PC-3 (cell line): ENCODE measurements around the gene PPP1R2. TPM values are rescaled to one million over a fixed set of nuclear protein-coding genes. Genes with fewer than 3 reads are reported as not detected.
"Not testable (repeated sequence)": the region's sequence is repeated elsewhere in the genome, so short reads cannot be mapped to it uniquely, and the experiment has no call there.

Source experiments
- ATAC-seq: fragments of 200-7000 bp; cut with Tn5 transposase; 2 replicates; pipeline ENCODE4 v1.9.1; 2020; ENCODE audit warnings: mild to moderate bottlenecking, moderate library complexity
- BruUV-seq: library from RNA; stranded (reverse); fragments of 400-500 nt; replicated peaks from 2 replicates; lab custom pipeline; 2021; lab: Mats Ljungman, UMichigan
- CTCF ChIA-PET: fragments of 300-600 bp; sonication (Branson Sonifier 250); formaldehyde crosslinking; loops from one replicate; lab custom pipeline; 2022; ENCODE audit warnings: antibody characterized with exemption; lab: Charles Lee
- POLR2A ChIA-PET: fragments of 300-600 bp; sonication (Branson Sonifier 250); formaldehyde crosslinking; loops from one replicate; lab custom pipeline; 2022; ENCODE audit warnings: antibody characterized with exemption; ENCODE audit not compliant: unreplicated experiment; lab: Charles Lee
- DNase-seq: peaks from one replicate; pipeline ENCODE4 v3.0.0-alpha.2; 2015
- H2AFZ ChIP-seq: fragments of 300-600 bp; sonication (generic); 2 replicates; pipeline ENCODE4 v1.6.0; 2016; ENCODE audit warnings: antibody characterized with exemption, low read length
- H3F3A ChIP-seq: fragments of 300-600 bp; sonication (generic); one replicate; pipeline ENCODE4 v1.6.0; 2017; ENCODE audit warnings: antibody characterized with exemption, low read length, control low read depth, mild to moderate bottlenecking; ENCODE audit not compliant: unreplicated experiment
- H3K27ac ChIP-seq: fragments of 300-600 bp; sonication (generic); 2 replicates; pipeline ENCODE4 v1.5.1; 2016; ENCODE audit warnings: mild to moderate bottlenecking, low read length
- H3K27me3 ChIP-seq: fragments of 300-600 bp; sonication (generic); 2 replicates; pipeline ENCODE4 v1.6.1; 2016; ENCODE audit warnings: low read length, mixed read lengths
- H3K36me3 ChIP-seq: fragments of 300-600 bp; sonication (generic); 2 replicates; pipeline ENCODE4 v1.6.1; 2016; ENCODE audit warnings: low read depth, mixed run types, low read length, mixed read lengths
- H3K4me1 ChIP-seq: fragments of 300-600 bp; sonication (generic); 2 replicates; pipeline ENCODE4 v1.5.1; 2016; ENCODE audit warnings: low read length; ENCODE audit not compliant: insufficient read depth
- H3K4me2 ChIP-seq: fragments of 300-600 bp; sonication (generic); 2 replicates; pipeline ENCODE4 v1.6.0; 2016; ENCODE audit warnings: low read length
- H3K4me3 ChIP-seq: fragments of 300-600 bp; sonication (generic); 2 replicates; pipeline ENCODE4 v1.5.1; 2016; ENCODE audit warnings: mild to moderate bottlenecking, low read length, mixed read lengths
- H3K79me2 ChIP-seq: fragments of 300-600 bp; sonication (generic); 2 replicates; pipeline ENCODE4 v1.6.1; 2017; ENCODE audit warnings: low read length, mixed read lengths
- H3K9ac ChIP-seq: fragments of 300-600 bp; sonication (generic); 2 replicates; pipeline ENCODE4 v1.6.0; 2016; ENCODE audit warnings: mild to moderate bottlenecking, low read length
- H3K9me2 ChIP-seq: fragments of 300-600 bp; sonication (generic); replicated peaks from 2 replicates; pipeline ENCODE4 v1.6.1; 2016; ENCODE audit warnings: mixed run types, low read length, mixed read lengths
- H3K9me3 ChIP-seq: fragments of 300-600 bp; sonication (generic); 2 replicates; pipeline ENCODE4 v1.6.1; 2016; ENCODE audit warnings: low read length, mixed read lengths
- H4K20me1 ChIP-seq: fragments of 300-600 bp; sonication (generic); 2 replicates; pipeline ENCODE4 v1.6.1; 2016; ENCODE audit warnings: low read length, mixed read lengths
- EZH2 ChIP-seq: fragments of 300-600 bp; sonication (generic); IDR thresholded peaks from one replicate; pipeline ENCODE4 v1.6.1; 2017; ENCODE audit warnings: antibody characterized with exemption, mild to moderate bottlenecking, low read length; ENCODE audit not compliant: unreplicated experiment
- EZH2phosphoT487 ChIP-seq: fragments of 300-600 bp; sonication (generic); IDR thresholded peaks from 2 replicates; pipeline ENCODE4 v1.6.1; 2018; ENCODE audit warnings: mild to moderate bottlenecking, antibody characterized with exemption, low read length, borderline replicate concordance
- intact Hi-C: fragments of 100-400 bp; cut with micrococcal nuclease; formaldehyde crosslinking; loops from 2 replicates; pipeline ENCODE4 v1.9.0; 2023
- total RNA-seq: library from RNA; depleted of rRNA; stranded (reverse); fragments of >200 nt; gene quantifications from 2 replicates; pipeline ENCODE4 v1.2.3, GENCODE V29; 2014
- TF ChIP-seq, protein P1 (sequence below): fragments of 300-600 bp; sonication (generic); conservative IDR thresholded peaks from 2 replicates; pipeline ENCODE4 v1.5.1; 2017; ENCODE audit warnings: antibody characterized with exemption, low read depth, mild to moderate bottlenecking, low read length

PPP1R2 gene
- total RNA-seq, 1 experiment from 2014 or later, result 132 TPM

DNA sequence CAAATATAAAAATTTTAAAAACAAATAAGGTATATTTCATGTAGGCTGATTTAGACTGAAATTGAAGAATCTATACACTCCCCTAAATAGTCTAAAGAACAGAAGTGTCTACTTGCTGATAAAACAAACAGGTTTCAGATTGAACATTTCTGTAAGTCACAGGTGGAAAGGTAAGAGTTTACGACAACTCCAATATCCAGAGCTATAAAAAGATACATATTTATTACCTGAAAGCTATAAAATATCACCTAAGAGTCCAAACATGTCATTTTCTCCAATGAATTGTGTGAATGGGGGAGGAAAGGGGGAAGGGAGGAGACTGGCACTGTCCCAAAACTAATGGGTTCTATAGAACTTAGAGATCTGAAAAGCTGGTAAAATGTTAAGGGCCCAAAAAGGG lies 26.1 kb downstream of the PPP1R2 start:
- intact Hi-C loops, result no loop called here
- POLR2A ChIA-PET, result no interaction called here

DNA sequence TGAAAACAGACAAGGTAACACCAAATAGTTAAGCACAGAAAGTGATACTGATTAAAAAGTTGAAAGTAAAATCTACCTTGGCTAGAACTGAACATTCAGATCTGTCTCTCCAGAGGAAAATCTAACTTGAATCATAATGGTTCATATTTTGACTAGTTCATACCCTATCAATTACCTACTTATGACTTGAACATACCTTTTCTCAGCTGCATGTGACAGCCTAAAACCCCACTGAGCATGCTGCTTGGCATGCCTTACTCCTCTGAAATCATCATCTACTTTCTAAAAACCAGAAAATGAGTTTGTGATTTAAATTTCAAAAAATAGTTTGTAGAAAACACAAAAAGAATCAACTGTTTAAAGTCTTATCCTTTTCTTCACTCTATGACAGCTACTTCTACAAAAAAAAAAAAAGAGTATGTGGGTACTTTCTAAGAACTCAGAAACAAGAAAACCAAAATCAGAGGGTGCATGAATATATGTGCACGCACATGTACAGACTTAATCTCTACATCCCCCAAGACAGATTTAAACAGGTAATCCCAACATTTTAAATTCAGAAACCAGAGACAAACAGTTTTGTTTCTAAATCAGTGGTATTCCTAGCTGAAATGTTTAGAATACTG lies 28.4 kb downstream of the PPP1R2 start:
- H3K27ac ChIP-seq, H3K9ac ChIP-seq, H3K4me3 ChIP-seq, intact Hi-C loops, H3K4me1 ChIP-seq, H3K9me3 ChIP-seq, ATAC-seq, H3K4me2 ChIP-seq, H3K79me2 ChIP-seq, POLR2A ChIA-PET, H3K27me3 ChIP-seq, H3F3A ChIP-seq, H4K20me1 ChIP-seq, DNase-seq, H2AFZ ChIP-seq, H3K9me2 ChIP-seq, BruUV-seq, CTCF ChIA-PET: not testable (repeated sequence)
- peaks cover 17% of the 10 kb centered on the region; the same call in 1 of the 2 replicates for H3K36me3 ChIP-seq

More for the DNA sequence above, 26.1 kb downstream of the PPP1R2 start:
- no peak overlapping the region for H3K4me3 ChIP-seq
- peaks cover 17% of the 10 kb centered on the region; the same call in 1 of the 2 replicates for H3K36me3 ChIP-seq
- no peaks in the 10 kb centered on the region for H3K4me1 ChIP-seq
- TF ChIP-seq, protein P1, sequence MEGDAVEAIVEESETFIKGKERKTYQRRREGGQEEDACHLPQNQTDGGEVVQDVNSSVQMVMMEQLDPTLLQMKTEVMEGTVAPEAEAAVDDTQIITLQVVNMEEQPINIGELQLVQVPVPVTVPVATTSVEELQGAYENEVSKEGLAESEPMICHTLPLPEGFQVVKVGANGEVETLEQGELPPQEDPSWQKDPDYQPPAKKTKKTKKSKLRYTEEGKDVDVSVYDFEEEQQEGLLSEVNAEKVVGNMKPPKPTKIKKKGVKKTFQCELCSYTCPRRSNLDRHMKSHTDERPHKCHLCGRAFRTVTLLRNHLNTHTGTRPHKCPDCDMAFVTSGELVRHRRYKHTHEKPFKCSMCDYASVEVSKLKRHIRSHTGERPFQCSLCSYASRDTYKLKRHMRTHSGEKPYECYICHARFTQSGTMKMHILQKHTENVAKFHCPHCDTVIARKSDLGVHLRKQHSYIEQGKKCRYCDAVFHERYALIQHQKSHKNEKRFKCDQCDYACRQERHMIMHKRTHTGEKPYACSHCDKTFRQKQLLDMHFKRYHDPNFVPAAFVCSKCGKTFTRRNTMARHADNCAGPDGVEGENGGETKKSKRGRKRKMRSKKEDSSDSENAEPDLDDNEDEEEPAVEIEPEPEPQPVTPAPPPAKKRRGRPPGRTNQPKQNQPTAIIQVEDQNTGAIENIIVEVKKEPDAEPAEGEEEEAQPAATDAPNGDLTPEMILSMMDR, result no peak
- TF ChIP-seq EZH2phosphoT487 (no peak), EZH2 (no peak)
- H2AFZ ChIP-seq, result no peak overlapping the region
- H3K79me2 ChIP-seq, result no peaks in the 10 kb centered on the region
- H3K9ac ChIP-seq, result no peak overlapping the region
- no peaks in the 10 kb centered on the region for H3K27me3 ChIP-seq
- ATAC-seq, result no peak
- no peak for DNase-seq
- no peaks in the 10 kb centered on the region for H3K9me3 ChIP-seq
- no peaks in the 10 kb centered on the region for H3F3A ChIP-seq
- BruUV-seq, result no TSS peak
- H3K9me2 ChIP-seq, result no peaks in the 10 kb centered on the region
- H3K4me2 ChIP-seq, result no peak overlapping the region
- CTCF ChIA-PET, result no interaction called here
- H3K27ac ChIP-seq, result no peak overlapping the region
- no peaks in the 10 kb centered on the region for H4K20me1 ChIP-seq

DNA sequence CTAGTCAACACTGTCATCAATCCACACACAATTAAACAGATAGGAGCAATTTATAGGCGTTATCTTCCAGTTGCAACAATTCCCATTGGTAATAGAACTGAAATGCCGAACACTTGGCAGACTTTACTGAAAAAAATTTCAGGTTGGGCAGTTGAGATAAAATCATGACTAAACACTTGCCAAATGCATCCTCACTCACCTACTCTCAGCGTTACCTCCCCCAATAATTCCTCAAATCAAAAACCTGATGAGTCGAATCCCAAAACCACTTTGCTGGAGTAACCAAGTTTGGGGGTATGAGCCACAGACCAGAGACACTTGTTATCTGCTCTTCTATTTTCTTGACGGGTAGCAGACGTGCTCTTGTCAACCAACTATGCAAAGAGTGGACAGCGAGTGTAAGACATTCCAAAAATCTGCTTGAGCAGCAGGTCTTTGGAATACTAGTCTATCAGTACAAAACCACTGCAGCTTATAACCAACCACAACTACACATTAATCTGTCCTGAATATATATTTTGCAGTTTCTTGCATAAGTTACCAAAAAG lies 30.3 kb downstream of the PPP1R2 start:
- Histone ChIP-seq H4K20me1 (no peaks in the 10 kb centered on the region), H3K4me1 (no peaks in the 10 kb centered on the region), H3F3A (no peaks in the 10 kb centered on the region), H3K27me3 (no peaks in the 10 kb centered on the region), H3K4me3 (no peak overlapping the region), H3K4me2 (no peak overlapping the region), H3K27ac (no peak overlapping the region), H3K79me2 (no peaks in the 10 kb centered on the region), H3K9ac (no peak overlapping the region), H3K9me2 (no peaks in the 10 kb centered on the region), H3K36me3 (peaks cover 14% of the 10 kb centered on the region; the same call in 1 of the 2 replicates), H3K9me3 (no peaks in the 10 kb centered on the region), H2AFZ (no peak overlapping the region)
- POLR2A ChIA-PET, result no interaction called here
- CTCF ChIA-PET, result no interaction called here
- ATAC-seq (no peak), DNase-seq (no peak)
- TF ChIP-seq, protein P1, result no peak
- no peak for TF ChIP-seq EZH2phosphoT487
- TF ChIP-seq EZH2, result no peak
- BruUV-seq, result no TSS peak
- intact Hi-C loops, result no loop called here
